IMR-90 (cell line): ENCODE results near the gene NHSL2.

Experiments used
- NFE2L2 ChIP-seq: fragments of 150-350 bp; IDR thresholded peaks from 2 replicates; pipeline ENCODE4 v1.6.1; 2016; ENCODE audit warnings: low read depth, mild to moderate bottlenecking, low read length
- POLR2A ChIP-seq: IDR thresholded peaks from 2 replicates; pipeline ENCODE4 v1.6.1; 2012; ENCODE audit warnings: mild to moderate bottlenecking, low read depth, low read length
- RAD21 ChIP-seq: IDR thresholded peaks from 2 replicates; pipeline ENCODE4 v1.6.1; 2012; ENCODE audit warnings: low read length, improper control_type of control experiment
- RCOR1 ChIP-seq: IDR thresholded peaks from 2 replicates; pipeline ENCODE4 v1.6.1; 2012; ENCODE audit warnings: mild to moderate bottlenecking, low read length, improper control_type of control experiment; ENCODE audit not compliant: insufficient replicate concordance
- TF ChIP-seq, protein P1 (sequence below): conservative IDR thresholded peaks from 2 replicates; pipeline ENCODE4 v1.5.1; 2012; ENCODE audit warnings: mild to moderate bottlenecking, low read depth, low read length, improper control_type of control experiment

DNA sequence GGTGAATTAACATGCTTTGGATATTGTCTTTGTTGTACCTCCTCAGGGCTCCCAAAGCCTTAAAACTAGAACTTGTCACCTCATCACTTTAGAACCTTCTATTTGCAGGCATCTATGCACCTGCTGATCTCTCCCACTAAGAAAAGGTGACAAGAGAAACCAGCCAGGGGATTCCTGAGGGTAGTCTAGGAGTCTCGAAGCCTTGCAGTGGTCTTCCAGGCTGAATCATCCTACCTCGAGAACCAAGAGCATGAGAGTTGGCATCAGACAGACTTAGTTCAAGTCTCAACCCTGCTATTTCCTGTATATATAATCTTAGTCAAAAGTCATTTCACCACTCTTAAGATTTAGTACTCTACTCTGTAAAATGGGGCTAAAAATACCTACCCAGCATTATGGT, 191.5 kb downstream of the NHSL2 start:
- TF ChIP-seq, protein P1, sequence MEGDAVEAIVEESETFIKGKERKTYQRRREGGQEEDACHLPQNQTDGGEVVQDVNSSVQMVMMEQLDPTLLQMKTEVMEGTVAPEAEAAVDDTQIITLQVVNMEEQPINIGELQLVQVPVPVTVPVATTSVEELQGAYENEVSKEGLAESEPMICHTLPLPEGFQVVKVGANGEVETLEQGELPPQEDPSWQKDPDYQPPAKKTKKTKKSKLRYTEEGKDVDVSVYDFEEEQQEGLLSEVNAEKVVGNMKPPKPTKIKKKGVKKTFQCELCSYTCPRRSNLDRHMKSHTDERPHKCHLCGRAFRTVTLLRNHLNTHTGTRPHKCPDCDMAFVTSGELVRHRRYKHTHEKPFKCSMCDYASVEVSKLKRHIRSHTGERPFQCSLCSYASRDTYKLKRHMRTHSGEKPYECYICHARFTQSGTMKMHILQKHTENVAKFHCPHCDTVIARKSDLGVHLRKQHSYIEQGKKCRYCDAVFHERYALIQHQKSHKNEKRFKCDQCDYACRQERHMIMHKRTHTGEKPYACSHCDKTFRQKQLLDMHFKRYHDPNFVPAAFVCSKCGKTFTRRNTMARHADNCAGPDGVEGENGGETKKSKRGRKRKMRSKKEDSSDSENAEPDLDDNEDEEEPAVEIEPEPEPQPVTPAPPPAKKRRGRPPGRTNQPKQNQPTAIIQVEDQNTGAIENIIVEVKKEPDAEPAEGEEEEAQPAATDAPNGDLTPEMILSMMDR: no peak
- TF ChIP-seq RCOR1 (no peak), POLR2A (no peak), NFE2L2 (no peak), RAD21 (no peak)
